ENCODE results near the gene SLC35E4.
"Not testable (repeated sequence)": the region's sequence is repeated elsewhere in the genome, so short reads cannot be mapped to it uniquely, and the experiment has no call there.

SLC35E4 gene, protein sequence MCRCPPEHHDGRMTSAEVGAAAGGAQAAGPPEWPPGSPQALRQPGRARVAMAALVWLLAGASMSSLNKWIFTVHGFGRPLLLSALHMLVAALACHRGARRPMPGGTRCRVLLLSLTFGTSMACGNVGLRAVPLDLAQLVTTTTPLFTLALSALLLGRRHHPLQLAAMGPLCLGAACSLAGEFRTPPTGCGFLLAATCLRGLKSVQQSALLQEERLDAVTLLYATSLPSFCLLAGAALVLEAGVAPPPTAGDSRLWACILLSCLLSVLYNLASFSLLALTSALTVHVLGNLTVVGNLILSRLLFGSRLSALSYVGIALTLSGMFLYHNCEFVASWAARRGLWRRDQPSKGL
- total RNA-seq: 2.8 to 17.6 (median 7.2) reads per million in 18 experiments

DNA sequence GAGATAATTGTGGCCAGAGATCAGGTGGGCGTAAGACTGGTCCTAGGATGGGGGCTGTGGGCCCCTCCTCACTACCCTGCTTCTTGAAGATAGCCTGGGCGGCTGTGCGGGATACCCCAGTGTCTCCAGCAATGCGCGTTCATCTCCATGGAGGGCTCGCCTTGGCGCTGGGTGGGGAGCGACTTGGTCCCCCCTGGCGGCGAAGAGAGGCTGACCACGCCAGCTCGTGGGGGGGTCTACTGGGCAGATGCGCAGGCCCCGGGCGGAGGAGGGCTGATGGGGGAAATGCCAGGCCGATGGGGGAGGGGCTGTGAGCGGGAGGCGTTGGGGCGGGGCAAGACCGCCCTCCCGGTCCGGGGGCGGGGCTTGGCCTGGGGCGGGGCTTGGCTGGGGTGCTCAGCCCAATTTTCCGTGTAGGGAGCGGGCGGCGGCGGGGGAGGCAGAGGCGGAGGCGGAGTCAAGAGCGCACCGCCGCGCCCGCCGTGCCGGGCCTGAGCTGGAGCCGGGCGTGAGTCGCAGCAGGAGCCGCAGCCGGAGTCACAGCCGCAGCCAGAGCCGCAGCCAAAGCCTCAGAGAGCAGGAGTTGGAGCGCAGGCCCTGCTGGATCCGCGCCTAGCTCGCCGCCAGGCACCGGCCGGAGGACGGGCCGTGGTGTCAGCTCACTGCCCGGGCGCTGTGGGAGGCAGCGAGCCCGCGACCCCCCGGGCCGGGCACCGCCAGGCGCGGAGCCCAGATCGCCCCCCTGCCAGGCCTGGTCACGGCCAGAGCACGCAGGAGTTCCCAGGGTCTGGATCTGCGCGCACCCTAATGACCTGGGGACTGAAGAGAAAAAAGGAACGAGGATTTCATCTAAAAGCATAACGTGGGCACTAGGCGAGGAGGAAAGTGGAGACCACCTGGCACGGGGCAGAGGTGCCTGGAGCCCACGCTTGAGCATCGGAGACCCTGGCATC is at the start of gene SLC35E4:
Gene SLC35E4 (plus strand): TSS at position 509 of the 953 bp plus-strand sequence. CDS start 670 bp downstream, outside the sequence.
- peak; percentile 81 to 89 for DNase-seq

DNA sequence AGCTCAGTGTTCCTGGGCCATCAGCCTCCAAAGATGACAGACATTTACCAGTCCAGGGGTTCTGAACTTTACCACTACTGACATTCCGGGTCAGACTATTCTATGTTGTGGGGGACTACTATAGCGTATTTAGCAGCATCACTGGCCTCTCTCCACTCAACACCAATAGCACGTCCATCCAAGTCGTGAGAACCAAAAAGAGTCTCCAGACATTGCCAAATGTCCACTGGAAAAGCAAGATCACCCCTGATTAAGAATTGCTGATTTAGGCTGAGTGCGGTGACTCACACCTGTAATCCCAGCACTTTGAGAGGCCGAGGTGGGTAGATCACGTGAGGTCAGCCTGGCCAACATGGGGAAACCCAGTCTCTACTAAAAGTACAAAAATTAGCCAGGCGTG is 49.2 kb upstream of the SLC35E4 start:
- DNase-seq: no peak

DNA sequence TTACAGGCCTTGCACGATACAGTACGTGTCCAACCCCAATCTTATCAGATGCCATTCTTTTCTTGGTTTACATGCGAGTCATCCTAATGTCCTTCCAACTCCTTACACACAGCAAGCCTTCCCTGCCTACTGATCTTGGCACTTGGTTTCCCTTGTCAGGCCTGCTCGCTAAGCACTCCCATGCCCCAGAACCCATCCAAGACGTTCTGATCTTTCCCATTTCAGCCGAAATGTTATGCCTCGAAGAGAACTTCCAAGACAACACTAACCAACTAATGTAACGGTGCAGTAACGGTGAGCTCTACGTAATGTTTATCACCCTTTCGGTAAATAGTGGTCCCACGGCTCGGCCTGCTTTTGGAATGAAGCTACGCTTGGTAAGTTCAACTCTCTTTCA is 44.4 kb upstream of the SLC35E4 start:
- DNase-seq: no peak

DNA sequence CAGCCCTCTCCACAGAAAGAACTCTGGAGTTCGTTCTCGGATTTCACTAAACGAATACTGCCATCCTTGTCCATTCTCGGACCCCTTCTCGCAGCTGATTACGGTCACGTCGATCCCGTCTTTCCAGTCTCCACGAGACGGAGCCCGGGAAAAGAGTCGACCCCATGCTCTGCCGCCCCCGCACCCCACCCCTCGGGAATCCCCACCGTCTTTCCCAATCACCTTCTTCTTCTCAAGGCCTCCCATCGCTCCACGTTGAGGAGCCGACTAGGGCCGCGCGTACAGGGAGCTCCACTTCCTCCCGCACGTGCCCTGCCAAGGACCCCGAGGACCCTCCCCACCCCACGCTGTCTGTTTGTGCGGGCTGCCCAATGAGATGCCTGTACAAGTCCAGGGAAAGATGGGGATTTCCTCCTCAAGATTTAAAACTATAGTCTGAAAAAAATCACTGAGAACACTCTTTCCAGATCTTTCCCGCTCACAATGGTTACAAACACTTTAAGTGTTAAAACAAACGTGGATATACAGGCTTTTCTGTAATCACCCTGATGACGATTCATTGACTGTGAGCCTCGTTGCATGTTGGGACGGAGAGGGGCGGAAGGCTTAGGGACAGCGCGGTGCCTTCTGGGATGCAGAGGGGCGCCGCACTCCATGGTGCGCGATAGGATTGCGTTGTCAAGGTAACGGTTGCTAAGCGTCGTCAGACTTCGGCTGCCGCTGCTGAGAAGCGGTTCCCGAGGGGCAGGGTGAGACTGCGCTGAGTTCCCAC is 43.8 kb upstream of the SLC35E4 start, which contains the start of gene PES1:
Gene PES1 (minus strand): TSS at position 323 of the 772 bp plus-strand sequence. CDS start 77 bp downstream, at position 246.
- peak; percentile 97 to 98 for DNase-seq

DNA sequence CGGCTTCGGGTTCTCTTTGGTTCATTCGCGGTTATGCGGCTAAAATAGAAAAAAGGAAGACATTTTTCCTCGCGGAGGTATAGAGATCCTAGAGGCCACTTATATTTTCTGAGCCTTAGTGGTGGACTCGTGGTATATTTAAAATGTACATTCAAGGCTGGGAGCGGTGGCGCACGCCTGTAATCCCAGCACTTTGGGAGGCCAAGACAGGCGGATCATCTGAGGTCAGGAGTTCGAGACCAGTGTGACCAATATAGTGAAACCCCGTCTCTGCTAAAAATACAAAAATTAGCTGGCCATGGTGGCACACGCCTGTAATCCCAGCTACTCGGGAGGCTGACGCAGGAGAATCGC is 43.2 kb upstream of the SLC35E4 start:
- not testable (repeated sequence) for DNase-seq

DNA sequence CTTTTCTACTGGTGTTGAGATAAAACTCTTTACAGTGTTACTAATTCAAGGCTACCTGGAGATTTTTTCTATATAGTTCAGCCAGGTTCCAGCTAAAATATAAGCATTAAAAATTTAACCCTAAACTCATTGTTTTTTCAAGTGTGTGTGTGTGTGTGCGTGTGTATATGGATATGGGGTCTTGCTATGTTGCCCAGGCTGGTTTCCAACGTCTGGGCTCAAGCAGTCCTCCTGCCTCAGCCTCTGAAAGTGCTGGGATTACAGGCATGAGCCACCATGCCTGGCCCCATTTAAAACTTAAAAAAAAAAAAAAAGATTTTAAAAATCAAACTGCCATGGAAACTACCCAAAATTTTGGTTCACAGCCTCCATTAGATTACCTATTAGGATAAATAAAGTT is 39.4 kb upstream of the SLC35E4 start:
- no peak for DNase-seq

DNA sequence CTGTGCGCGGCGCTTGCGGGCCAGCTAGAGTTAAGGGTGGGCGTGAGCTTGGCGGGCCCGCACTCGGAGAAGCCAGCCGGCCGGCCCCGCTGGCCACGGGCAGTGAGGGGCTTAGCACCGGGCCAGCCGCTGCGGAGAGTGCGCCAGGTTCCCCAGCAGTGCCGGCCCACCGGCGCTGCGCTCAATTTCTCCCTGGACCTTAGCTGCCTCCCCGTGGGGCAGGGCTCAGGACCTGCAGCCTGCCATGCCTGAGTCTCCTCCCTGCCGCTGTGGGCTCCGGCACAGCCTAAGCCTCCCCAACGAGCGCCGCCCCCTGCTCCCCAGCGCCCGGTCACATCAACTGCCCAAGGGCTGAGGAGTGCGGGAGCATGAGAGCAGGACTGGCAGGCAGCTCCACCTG is 38.7 kb upstream of the SLC35E4 start:
- no peak for DNase-seq

DNA sequence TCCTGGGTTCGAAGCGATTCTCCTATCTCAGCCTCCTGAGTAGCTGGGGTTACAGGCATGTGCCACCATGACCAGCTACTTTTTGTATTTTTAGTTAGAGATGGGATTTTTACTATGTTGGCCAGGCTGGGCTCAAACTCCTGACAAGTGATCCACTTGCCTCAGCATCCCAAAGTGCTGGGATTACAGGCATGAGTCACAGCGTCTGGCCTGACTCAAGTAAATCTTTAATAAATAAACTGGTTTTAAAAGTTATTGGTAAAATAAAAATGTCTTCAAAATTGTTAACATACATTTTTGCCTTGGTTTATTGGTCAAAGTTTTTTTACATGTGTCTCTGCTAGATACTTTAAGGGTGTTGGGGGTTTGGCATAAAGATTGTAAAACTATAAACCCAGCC is 36.6 kb upstream of the SLC35E4 start:
- DNase-seq: no peak

DNA sequence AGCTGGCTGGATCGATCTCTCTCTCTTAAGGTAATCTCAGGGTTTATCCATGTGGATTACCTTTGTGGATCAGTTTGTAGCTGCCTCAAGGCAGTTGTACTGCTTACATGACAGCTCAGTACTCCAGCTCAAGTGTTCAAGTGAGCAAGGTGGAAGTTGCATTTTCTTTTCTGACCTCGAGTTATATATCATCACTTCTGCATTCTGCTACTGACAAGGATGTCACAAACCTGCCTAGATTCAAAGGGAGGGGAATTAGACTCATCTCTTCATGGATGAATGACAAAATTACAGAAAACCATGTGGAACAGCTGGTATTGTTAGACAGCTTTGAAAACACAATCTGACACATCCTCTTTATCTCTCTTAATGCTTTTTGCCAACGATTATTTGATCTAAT is 34.7 kb upstream of the SLC35E4 start:
- DNase-seq: peak; percentile 32 to 40

DNA sequence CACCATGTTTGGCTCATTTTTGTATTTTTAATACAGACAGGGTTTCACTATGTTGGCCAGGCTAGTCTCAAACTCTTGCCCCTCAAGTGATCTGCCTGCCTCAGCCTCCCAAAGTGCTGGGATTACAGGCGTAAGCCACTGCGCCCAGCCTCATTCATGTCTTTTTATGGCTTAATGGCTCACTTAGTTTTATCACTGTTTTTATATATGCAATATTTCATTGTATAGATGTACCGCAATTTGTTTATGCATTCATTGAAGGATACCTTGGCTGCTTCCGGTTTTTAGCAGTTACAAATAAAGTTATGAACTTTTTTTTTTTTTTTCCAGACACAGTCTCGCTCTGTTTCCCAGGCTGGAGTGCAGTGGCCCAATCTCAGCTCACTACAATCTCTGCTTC is 34.1 kb upstream of the SLC35E4 start:
- DNase-seq: no peak

DNA sequence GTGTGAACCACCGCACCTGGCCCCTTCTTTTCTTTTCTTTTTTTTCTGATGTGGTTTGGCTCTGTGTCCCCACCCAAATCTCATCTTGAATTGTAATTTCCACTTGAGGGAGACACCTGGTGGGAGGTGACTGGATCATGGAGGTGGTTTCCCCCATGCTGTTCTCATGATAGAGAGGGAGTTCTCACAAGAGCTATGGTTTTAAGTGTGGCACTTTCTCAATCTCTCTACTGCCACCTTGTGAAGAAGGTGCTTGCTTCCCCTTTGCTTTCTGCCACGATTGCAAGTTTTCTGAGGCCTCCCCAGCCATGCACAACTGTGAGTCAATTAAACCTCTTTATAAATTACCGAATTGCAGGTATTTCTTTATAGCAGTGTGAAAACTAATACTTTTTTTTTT is 33.5 kb upstream of the SLC35E4 start:
- no peak for DNase-seq

DNA sequence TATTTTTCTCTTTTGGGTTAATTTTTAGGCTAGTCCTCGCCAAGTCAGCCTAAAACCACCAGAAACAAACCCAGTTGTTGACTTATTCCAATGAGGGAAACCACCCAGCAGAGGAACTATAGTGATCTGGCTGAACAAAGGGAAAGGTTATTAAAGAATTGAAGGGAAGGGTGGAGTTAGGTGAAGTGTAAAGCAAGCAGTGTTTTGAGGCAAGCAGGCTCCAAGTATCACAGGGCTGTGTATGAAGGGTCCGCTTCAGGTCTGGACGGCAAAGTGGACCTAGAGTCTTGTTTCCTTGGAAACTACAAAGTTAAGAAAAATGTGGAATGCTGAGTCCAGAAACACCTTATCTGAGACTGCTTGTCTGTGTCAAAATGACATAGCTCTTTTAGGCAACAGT is 31.8 kb upstream of the SLC35E4 start:
- no peak for DNase-seq

DNA sequence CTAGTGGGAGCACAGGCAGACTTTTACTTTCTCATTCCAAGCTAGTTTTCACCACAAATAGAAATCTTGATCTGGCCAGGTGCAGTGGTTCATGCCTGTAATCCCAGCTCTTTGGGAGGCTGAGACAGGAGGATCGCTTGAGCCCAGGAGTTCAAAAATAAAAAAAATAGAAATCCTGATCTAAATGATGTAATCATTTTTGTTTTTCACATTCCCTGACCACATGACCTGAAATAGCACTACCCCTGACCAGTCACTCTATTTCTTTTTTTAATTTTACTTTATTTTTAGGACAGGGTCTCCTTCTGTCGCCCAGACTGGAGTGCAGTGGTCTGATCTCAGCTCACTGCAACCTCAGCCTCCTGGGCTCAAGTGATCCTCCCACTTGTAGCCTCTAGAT is 30.9 kb upstream of the SLC35E4 start:
- no peak for DNase-seq

DNA sequence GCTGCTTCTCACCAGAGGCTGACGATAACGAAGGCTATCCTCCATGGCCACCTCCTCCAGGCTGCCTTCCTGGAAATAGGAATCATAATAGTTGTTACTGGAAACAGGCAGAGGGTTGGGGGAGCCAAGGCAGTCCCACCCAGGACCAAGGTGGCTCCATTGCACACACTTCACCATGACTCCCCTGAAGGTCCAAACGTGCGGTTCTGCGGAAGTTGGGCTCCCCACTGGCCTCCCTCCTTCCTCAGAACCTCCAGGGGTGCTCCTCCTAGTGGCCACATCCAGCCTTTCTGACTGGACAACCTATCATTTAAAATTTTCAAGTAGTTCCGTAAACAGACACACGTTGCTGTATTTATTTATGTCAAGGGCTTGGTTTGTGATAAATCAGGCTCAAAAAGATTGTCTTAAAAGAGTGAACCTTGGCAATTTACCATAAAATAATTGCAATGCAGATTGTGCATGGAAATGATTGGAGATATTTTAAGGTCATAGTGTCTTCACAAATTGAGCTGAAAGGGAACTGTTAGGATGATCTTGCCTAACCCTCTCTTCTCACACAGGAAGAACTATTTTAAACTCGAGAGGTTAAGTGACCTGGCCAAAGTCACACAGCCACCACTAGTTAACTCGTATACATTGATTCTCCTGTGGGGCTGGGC is 30.0 kb upstream of the SLC35E4 start:
- peak; percentile 65 to 68 for DNase-seq

DNA sequence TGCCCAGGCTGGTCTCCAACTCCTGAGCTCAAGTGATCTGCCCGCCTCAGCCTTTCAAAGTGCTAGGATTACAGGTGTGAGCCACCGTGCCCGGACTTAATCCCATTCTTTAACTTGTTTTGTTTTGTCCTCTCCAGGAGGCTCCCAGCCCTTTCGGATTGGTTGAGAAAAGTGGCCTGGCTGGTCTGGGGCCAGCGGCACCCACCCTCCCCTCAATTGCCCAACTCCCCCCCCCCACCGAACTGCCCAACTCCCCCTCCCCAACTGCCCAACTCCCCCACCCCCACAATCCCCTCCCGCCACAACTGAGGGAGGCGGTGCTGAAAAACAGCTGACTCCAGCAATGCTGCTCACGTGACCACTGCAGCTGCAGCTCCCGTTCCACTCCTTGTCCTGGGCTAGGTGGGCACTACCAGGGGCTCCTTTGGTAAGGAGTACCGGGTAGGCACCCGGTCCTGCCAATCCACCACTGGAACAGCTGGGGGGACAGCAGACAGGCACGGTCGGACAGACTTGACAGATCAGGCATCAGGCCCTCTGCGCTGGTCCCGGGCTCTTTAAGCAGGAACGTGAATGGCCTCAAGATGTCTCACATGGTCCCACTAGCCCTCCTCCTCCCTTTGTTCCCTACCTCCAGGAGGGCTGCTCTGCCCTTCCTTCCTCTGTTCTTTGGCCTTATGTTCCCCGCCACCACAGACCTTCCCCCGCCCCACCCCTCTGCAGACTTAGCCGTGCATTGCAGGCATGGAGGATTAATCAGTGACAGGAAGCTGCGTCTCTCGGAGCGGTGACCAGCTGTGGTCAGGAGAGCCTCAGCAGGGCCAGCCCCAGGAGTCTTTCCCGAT is 28.9 kb upstream of the SLC35E4 start, which contains the start of gene TCN2:
Gene TCN2 (plus strand): TSS at position 720 of the 845 bp plus-strand sequence. CDS start 158 bp downstream, outside the sequence.
- peak; percentile 60 to 74 for DNase-seq

DNA sequence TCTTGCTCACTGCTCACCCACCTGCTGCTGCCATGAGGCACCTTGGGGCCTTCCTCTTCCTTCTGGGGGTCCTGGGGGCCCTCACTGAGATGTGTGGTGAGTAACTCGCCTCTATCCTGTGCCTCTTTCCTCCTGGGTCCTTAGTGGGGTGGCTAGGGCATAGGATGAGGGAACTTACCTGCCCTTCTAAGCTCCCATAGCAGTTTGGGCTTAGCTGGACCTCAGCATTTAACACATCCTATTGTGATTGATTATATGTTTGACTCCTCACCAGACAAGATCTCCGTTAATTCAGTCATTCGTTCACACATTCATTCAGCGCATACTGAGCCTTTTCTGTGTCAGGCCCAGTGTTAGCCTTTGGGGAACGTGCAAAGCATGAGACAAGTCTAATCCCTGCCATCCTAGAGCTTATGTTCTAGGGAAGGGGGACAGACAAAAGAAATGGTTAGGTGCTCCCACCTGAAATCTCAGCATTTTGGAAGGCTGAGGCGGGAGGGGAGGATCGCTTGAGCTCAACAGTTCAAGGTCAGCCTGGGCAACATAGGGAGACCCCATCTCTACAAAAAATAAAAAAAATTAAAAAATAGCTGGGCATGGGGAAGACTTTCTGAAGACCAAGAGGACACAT is 28.2 kb upstream of the SLC35E4 start:
- no peak for DNase-seq

DNA sequence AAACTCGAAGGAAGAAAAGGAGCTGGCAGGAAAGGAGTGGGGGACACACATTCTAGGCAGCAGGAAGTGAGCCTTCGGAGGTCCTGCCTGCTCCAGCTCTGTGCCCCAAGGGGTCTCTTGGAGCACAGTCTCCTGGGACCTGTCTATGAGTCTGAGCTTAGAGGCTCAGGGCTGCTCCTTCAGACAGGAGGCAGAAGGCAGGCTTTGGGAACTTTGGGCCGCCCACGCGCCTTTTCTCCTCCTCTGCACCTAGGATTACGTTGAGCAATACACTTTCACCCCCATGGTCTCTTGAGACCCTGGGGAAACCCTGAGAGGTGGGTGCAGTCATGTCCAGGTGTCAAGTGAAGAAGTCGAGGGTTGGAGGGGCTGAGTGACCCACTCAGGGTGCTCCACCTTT is 27.6 kb upstream of the SLC35E4 start:
- no peak for DNase-seq

DNA sequence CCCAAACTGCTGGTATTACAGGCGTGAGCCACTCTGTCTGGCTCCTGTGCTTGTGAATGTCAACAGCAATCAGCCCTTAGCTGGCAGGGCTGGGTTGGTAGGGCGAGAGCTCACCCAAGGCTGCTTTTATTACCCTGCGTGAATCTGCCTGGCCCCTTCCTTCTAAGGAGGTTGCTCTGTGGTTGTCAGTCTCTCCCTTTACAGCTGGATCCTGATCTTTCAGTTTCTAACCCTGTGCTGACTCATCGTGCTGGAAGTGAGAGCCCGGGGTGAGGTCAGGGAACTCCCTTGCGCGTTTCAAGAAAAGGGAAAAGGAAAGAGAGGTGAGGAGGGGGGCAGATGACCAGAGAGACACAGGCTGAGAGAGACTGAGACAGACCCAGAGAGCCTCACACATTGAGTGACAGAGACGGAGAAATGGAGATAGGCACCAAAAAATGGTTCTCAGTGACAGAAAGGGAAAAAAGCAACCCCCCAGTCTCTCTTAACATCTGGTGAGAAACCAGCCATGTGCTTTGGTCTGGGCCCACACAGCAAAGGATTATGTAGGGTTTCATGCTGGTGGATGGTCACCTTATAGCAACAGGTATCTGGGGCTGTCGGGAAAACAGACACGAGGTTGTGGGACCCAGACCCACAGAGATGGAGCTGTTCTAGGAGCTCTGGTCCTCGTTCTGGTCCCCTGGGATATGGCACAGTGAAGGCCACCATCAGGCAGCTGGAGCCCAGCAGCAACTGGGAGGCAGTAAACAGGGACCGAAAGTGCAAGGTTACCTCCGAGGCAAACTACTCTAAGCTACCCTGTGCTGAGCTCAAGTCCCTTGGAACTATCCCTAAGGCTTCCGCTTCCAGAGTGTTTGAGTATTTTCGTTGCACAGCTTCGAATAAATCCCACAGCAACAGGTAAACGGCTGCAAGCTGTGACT is 26.1 kb upstream of the SLC35E4 start:
- peak; percentile 81 to 82 for DNase-seq

DNA sequence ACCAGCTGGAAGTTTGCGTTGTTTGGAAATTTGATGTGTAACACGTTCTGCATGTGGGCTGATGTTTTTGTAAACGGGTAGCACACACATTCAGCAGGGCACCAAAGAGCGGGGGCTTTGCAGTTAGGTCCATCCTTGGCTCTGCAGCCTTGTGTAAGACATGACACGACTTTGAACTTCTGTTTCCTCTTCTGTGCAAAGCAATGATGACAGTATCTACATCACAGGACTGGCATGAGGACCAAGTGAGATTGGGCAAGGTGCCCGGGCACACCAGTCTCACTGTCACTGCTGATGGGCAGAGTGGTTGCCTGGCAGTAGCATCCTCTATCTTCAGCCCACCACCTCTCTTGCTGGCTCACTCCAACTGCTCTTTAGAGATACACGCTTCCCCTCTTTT is 25.3 kb upstream of the SLC35E4 start:
- DNase-seq: peak; percentile 95 to 97
